Omental fat pad (tissue), 4 donors: ENCODE data around the gene ZFP82. TPM values are rescaled to one million over a fixed set of nuclear protein-coding genes. Genes with fewer than 3 reads are reported as not detected.

Experiments used
- ATAC-seq: fragments of 150-250 bp; one replicate; pipeline ENCODE4 v1.9.1; 2016; ENCODE audit warnings: mild to moderate bottlenecking, moderate library complexity; ENCODE audit not compliant: low FRiP score
- DNase-seq: peaks from one replicate; pipeline ENCODE4 v3.0.0-alpha.2; 2019; ENCODE audit warnings: low spot score
- CTCF ChIP-seq, 3 donors: fragments of 450-650 bp; IDR thresholded peaks; one replicate each; pipeline ENCODE4 v1.5.1; 2016 to 2017; ENCODE audit warnings: antibody characterized with exemption in 3 of 3, mild to moderate bottlenecking in 3 of 3, moderate library complexity in 2 of 3
- total RNA-seq, 4 donors: library from RNA; depleted of rRNA; stranded (reverse); fragments of >200 nt; gene quantifications; one replicate each; pipeline ENCODE4 v1.1.0, GENCODE V29; 2016

The ZFP82 gene
- total RNA-seq: 1 to 10 TPM; 2.9 to 5.6 (median 4.0) TPM

DNA sequence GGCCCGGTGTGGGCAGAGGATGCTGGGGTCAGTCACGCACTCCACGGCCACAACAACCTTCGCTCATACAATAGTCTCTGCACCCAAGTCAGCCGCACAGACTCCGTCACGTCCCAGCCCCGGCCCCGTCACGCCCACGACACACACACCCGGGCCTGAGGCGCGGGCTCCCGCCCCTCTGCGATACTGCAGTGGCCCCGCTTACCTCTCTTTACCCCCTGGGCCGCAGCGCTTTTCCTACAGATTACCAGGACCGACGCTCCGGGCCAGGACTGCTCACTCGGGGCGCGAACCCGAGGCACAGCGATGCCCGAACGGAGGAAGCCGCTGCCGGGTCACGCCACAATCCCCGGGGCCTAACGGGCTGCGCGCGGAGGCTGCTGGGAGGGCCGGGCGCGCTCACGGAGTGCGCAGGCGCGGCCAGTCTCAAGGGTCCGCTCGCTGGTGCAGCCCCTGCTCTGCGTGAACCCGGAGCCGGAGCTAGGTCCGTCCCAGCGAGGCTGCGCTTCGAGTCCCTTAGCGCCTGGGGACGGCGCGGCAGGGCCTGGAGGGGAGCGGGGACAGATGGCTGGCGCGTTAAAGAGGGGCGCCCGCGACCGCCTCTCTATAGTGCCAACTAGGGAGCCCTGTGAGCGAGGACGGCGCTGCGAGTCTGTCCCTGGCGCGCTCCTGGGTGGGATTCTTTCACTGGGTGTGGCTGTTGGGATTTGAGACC lies at the start of gene ZFP82:
Gene ZFP82, minus strand, starts transcription at position 358 of the 715 bp plus-strand sequence. CDS start 8,855 bp downstream, outside the sequence.
- no peak for TF ChIP-seq CTCF (IDR thresholded peaks at IDR 0.05)
- no peak for DNase-seq
- ATAC-seq: peak; percentile 92

GRCh38 chr19:36460046-36460445 lies 41.6 kb upstream of the ZFP82 start:
- no peak for ATAC-seq
- no peak for TF ChIP-seq CTCF (IDR thresholded peaks at IDR 0.05)
- DNase-seq: no peak

GRCh38 chr19:36456831-36457230 lies 38.4 kb upstream of the ZFP82 start:
- ATAC-seq (no peak), DNase-seq (no peak)
- TF ChIP-seq CTCF (IDR thresholded peaks at IDR 0.05): no peak

- ATAC-seq (no peak), DNase-seq (no peak)
- no peak for TF ChIP-seq CTCF (IDR thresholded peaks at IDR 0.05)
Measured at GRCh38 chr19:36449059-36449670, 30.7 kb upstream of the ZFP82 start.

DNA sequence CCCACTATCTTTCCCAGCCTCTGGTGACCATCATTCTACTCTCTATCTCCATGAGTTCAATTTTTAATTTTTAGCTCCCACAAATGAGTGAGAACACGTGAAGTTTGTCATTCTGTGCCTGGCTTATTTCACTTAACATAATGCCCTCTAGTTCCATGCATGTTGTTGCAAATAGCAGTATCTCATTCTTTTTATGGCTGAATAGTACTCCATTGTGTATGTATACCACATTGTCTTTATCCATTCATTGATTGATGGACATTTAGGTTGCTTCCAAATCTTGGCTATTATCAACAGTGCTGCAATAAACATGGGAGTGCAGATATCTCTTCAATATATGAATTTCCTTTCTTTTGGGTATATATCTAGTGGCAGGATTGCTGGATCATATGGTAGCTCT lies 22.9 kb upstream of the ZFP82 start:
- no peak for ATAC-seq
- no peak for TF ChIP-seq CTCF (IDR thresholded peaks at IDR 0.05)

GRCh38 chr19:36436531-36436930 lies 18.1 kb upstream of the ZFP82 start:
- ATAC-seq (peak; percentile 59), DNase-seq (no peak)
- TF ChIP-seq CTCF (IDR thresholded peaks at IDR 0.05): no peak

More for the DNA sequence above, 22.9 kb upstream of the ZFP82 start:
- no peak for DNase-seq

DNA sequence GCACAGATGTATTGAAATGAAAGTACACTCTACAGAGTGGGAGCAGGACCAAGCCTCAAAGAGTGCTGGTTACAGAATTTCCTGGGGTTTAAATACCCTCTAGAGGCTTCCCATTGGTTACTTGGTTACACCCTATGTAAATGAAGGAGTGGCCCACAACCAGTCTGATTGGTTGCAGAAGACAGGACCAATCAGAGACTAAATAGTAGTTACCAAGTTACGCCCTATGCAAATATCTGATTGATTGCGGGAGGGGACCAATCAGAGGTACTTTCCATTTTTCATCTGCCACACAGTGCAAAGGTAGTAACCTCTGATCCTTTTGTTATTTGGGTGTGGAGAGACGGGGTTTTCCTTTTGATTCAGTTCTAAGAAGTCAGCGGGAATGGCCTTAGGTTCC lies 5.5 kb upstream of the ZFP82 start:
- no peak for DNase-seq
- no peak for TF ChIP-seq CTCF (IDR thresholded peaks at IDR 0.05)
- ATAC-seq: no peak
